SH-SY5Y (cell line): Measurements from ENCODE around the gene RNF4.

Experiments
- GATA2 ChIP-seq: IDR thresholded peaks from 2 replicates; pipeline ENCODE4 v1.6.1; 2011; ENCODE audit warnings: mild to moderate bottlenecking, low read depth, low read length
- GATA3 ChIP-seq: IDR thresholded peaks from 2 replicates; pipeline ENCODE4 v1.6.1; 2011; ENCODE audit warnings: low read depth, mild to moderate bottlenecking, low read length, moderate library complexity

DNA sequence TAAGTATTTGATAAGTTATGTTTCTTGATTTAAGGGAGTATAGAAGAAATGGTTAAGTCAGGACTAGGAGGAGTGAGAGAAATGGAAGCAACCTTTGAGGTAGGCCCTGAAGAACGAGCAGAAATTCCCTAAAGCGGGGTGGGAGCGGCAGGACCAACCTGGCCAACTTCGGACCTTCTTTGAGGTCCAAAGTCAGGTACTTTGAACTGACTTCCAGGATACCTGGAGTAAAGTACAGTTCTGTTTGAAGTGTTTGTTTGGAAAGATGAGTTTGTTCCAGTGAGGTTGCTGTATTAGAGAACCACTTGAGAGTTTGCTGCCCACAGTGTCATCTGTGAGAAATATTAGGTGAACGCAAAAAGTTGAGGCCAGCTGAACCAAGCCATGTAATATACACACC, 11.7 kb downstream of the RNF4 start:
- TF ChIP-seq GATA3 (no peak), GATA2 (no peak)
